Osteoblast (primary cell): ENCODE data around the gene ADAM12. TPM values are rescaled to one million over a fixed set of nuclear protein-coding genes. Genes with fewer than 3 reads are reported as not detected.

Source experiments
- DNase-seq: peaks from one replicate; pipeline ENCODE4 v3.0.0; 2011; ENCODE audit warnings: low spot score, mixed read lengths; ENCODE audit not compliant: insufficient read length; ENCODE audit errors: missing footprints
- H2AFZ ChIP-seq: 2 replicates; pipeline ENCODE4 v1.6.0; 2011; ENCODE audit warnings: mild to moderate bottlenecking, low read length
- H3K27ac ChIP-seq: 2 replicates; pipeline ENCODE4 v1.5.1; 2011; ENCODE audit warnings: mild to moderate bottlenecking, low read depth, low read length, moderate library complexity
- H3K27me3 ChIP-seq: 2 replicates; pipeline ENCODE4 v1.6.0; 2012; ENCODE audit warnings: mild to moderate bottlenecking, control low read depth, inconsistent platforms, low read length, moderate library complexity; ENCODE audit not compliant: insufficient read depth
- H3K36me3 ChIP-seq: 2 replicates; pipeline ENCODE4 v1.5.1; 2011; ENCODE audit warnings: mild to moderate bottlenecking, low read length, control low read depth, moderate library complexity; ENCODE audit not compliant: insufficient read depth
- H3K4me1 ChIP-seq: 2 replicates; pipeline ENCODE4 v1.5.1; 2011; ENCODE audit warnings: mild to moderate bottlenecking, low read length, control low read depth, moderate library complexity; ENCODE audit not compliant: insufficient read depth
- H3K4me2 ChIP-seq: 2 replicates; pipeline ENCODE4 v1.6.0; 2011; ENCODE audit warnings: mild to moderate bottlenecking, low read length; ENCODE audit not compliant: insufficient read depth
- H3K4me3 ChIP-seq: fragments of 200-600 bp; sonication (generic); 3 replicates; pipeline ENCODE4 v1.5.1; 2012; ENCODE audit warnings: mild to moderate bottlenecking, low read length, inconsistent platforms; ENCODE audit not compliant: insufficient read depth
- H3K79me2 ChIP-seq: 2 replicates; pipeline ENCODE4 v1.6.0; 2012; ENCODE audit warnings: mild to moderate bottlenecking, low read length, control low read depth, inconsistent platforms; ENCODE audit not compliant: insufficient read depth
- H3K9me3 ChIP-seq: 2 replicates; pipeline ENCODE4 v1.5.1; 2011; ENCODE audit warnings: low read depth, low read length, control low read depth
- H4K20me1 ChIP-seq: 2 replicates; pipeline ENCODE4 v1.6.0; 2012; ENCODE audit warnings: mild to moderate bottlenecking, low read length, control low read depth; ENCODE audit not compliant: insufficient read depth
- CTCF ChIP-seq: IDR thresholded peaks from 2 replicates; pipeline ENCODE4 v1.5.1; 2011; ENCODE audit warnings: mild to moderate bottlenecking, low read depth, low read length, moderate library complexity; ENCODE audit errors: extremely low read depth
- total RNA-seq: library from RNA; depleted of rRNA; stranded (reverse); fragments of >200 nt; gene quantifications from 2 replicates; pipeline ENCODE4 v1.2.3, GENCODE V29; 2012

The ADAM12 gene
- total RNA-seq, 1 donor: 345 TPM

- H3K27ac ChIP-seq: no peak overlapping the region
- no peak for TF ChIP-seq CTCF
Measured at GRCh38 chr10:126409821-126410220, 21.5 kb upstream of the ADAM12 start.

DNA sequence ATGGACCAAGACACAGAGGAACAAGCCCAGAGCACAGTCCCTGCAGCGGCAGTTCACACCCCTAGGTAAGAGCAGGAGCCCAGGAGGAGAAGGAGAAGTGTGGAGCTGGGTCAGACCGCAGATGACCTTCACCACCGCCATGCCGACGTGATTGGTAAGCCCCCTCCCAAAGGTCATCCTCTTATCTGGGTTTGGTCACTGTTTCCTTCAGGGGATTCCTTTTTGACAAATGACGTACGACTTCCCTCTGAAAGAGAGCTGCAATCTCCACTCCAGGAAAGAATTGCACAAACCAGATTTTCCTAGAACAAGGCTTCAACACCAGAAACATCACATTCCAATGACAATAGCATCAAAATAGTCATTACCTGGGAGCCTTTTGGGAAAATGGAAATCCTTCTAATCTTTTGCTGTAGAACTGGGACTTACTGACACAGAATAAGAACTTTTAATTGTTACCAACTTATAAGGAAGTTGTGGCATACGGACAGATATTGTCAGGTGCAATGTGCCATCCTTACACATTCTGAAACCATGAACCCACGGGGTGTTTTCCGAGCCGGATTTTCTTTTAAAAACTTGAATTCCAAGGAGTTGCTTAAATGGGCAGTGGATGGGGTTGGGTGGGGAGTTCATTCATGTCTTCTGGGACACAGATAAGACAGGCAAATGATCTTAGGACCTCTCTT, 20.8 kb upstream of the ADAM12 start:
- DNase-seq: no peak
- no peak for TF ChIP-seq CTCF

More at GRCh38 chr10:126409821-126410220, 21.5 kb upstream of the ADAM12 start:
- Histone ChIP-seq H3K9me3 (no peaks in the 10 kb centered on the region), H3K4me1 (peaks cover 2% of the 10 kb centered on the region), H2AFZ (no peak overlapping the region), H3K36me3 (no peaks in the 10 kb centered on the region), H3K27me3 (no peaks in the 10 kb centered on the region), H4K20me1 (no peaks in the 10 kb centered on the region), H3K4me2 (no peak overlapping the region), H3K4me3 (no peak overlapping the region), H3K79me2 (no peaks in the 10 kb centered on the region)
- DNase-seq: no peak

GRCh38 chr10:126407831-126408230, 19.6 kb upstream of the ADAM12 start:
- Histone ChIP-seq H3K79me2 (no peaks in the 10 kb centered on the region), H3K27ac (no peak overlapping the region), H3K4me3 (no peak overlapping the region), H3K4me1 (peaks cover 2% of the 10 kb centered on the region), H4K20me1 (no peaks in the 10 kb centered on the region), H3K9me3 (no peaks in the 10 kb centered on the region), H2AFZ (no peak overlapping the region), H3K4me2 (no peak overlapping the region), H3K36me3 (no peaks in the 10 kb centered on the region), H3K27me3 (no peaks in the 10 kb centered on the region)
- no peak for TF ChIP-seq CTCF
- no peak for DNase-seq

More for the DNA sequence above, 20.8 kb upstream of the ADAM12 start:
- Histone ChIP-seq H3K27me3 (no peaks in the 10 kb centered on the region), H3K27ac (no peak overlapping the region), H4K20me1 (no peaks in the 10 kb centered on the region), H3K4me3 (no peak overlapping the region), H3K4me2 (no peak overlapping the region), H2AFZ (no peak overlapping the region), H3K36me3 (no peaks in the 10 kb centered on the region), H3K79me2 (no peaks in the 10 kb centered on the region), H3K9me3 (no peaks in the 10 kb centered on the region), H3K4me1 (peaks cover 2% of the 10 kb centered on the region)

GRCh38 chr10:126405239-126405775, 17.0 kb upstream of the ADAM12 start:
- H3K27ac ChIP-seq: no peak overlapping the region
- no peak overlapping the region for H3K4me2 ChIP-seq
- peaks cover 2% of the 10 kb centered on the region for H3K4me1 ChIP-seq
- DNase-seq: no peak
- H2AFZ ChIP-seq: no peak overlapping the region
- H3K27me3 ChIP-seq: no peaks in the 10 kb centered on the region
- no peaks in the 10 kb centered on the region for H4K20me1 ChIP-seq
- no peaks in the 10 kb centered on the region for H3K9me3 ChIP-seq
- no peak overlapping the region for H3K4me3 ChIP-seq
- no peaks in the 10 kb centered on the region for H3K79me2 ChIP-seq
- no peaks in the 10 kb centered on the region for H3K36me3 ChIP-seq
- no peak for TF ChIP-seq CTCF
